ENCODE data around the gene INTS2.

Gene INTS2

DNA sequence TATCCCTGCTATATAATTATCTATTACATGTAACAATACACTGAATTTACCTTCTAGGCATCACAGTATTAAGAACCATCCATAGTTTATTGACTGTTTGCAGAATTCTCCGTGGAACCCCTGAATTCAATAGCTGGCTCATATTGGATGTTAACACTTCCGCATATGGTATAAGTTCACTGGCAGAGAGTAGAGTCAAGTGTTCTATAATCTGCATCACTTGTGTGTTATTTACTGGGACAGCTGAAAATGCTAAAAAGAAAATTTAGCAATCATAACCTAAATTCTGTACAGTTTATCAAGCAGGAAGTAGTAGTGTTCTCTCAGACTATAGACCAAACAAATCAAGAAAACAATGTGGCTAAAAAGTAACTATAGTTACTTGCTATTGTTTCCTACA lies 49.9 kb downstream of the INTS2 start:
- no peak overlapping the region for H3K27ac ChIP-seq (ENCODE audit: low read depth, low read length)
- no peaks in the 10 kb centered on the region for H3K27me3 ChIP-seq (ENCODE audit: control insufficient read depth in 5 of 5, insufficient read depth in 4 of 5, low read length in 5 of 5)
- H3K36me3 ChIP-seq (ENCODE audit: control insufficient read depth in 5 of 5, insufficient read depth in 5 of 5, low read length in 5 of 5) = peaks cover 32 to 63% (median 36%) of the 10 kb centered on the region in 5 donors
- H3K4me3 ChIP-seq (ENCODE audit: low read depth in 1 of 5, low read length in 5 of 5) = no peak overlapping the region
- no peaks in the 10 kb centered on the region for H3K4me1 ChIP-seq (ENCODE audit: control insufficient read depth in 5 of 5, insufficient read depth in 5 of 5, low read length in 5 of 5)
- no peaks in the 10 kb centered on the region for H3K9me3 ChIP-seq (ENCODE audit: control insufficient read depth in 5 of 5, low read length in 5 of 5)
- H3K9ac ChIP-seq (ENCODE audit: low read length in 5 of 5) = no peak overlapping the region

DNA sequence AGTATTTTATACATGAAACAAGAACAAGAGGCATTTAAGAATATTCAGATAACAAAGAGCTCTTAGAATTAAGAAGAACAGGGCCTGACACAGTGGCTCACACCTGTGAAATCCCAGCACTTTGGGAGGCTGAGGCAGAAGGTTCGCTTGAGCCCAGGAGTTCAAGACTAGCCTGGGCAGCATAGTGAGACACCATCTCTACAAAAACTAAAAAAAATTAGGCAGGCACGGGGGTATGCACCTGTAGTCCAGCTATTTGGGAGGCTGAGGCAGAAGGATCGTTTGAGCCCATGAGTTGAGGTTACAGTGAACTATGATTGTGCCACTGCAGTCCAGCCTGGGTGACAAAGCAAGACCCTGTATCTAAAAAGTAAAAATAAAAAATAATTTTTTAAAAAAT lies 52.0 kb downstream of the INTS2 start:
- H3K36me3 ChIP-seq (ENCODE audit: control insufficient read depth in 5 of 5, insufficient read depth in 5 of 5, low read length in 5 of 5) = peaks cover 29 to 58% (median 34%) of the 10 kb centered on the region in 5 donors

GRCh38 chr17:61875285-61875684 lies 52.5 kb downstream of the INTS2 start:
- Histone ChIP-seq H3K36me3 (ENCODE audit: control insufficient read depth in 5 of 5, insufficient read depth in 5 of 5, low read length in 5 of 5) (peaks cover 28 to 59% (median 39%) of the 10 kb centered on the region in 5 donors), H3K27ac (ENCODE audit: low read depth, low read length) (no peak overlapping the region), H3K4me3 (ENCODE audit: low read depth in 1 of 5, low read length in 5 of 5) (no peak overlapping the region), H3K27me3 (ENCODE audit: control insufficient read depth in 5 of 5, insufficient read depth in 4 of 5, low read length in 5 of 5) (no peaks in the 10 kb centered on the region), H3K4me1 (ENCODE audit: control insufficient read depth in 5 of 5, insufficient read depth in 5 of 5, low read length in 5 of 5) (no peaks in the 10 kb centered on the region), H3K9me3 (ENCODE audit: control insufficient read depth in 5 of 5, low read length in 5 of 5) (no peaks in the 10 kb centered on the region), H3K9ac (ENCODE audit: low read length in 5 of 5) (no peak overlapping the region)

More for the DNA sequence above, 52.0 kb downstream of the INTS2 start:
- no peaks in the 10 kb centered on the region for H3K9me3 ChIP-seq (ENCODE audit: control insufficient read depth in 5 of 5, low read length in 5 of 5)
- H3K27ac ChIP-seq (ENCODE audit: low read depth, low read length) = no peak overlapping the region
- no peaks in the 10 kb centered on the region for H3K4me1 ChIP-seq (ENCODE audit: control insufficient read depth in 5 of 5, insufficient read depth in 5 of 5, low read length in 5 of 5)
- no peak overlapping the region for H3K4me3 ChIP-seq (ENCODE audit: low read depth in 1 of 5, low read length in 5 of 5)
- H3K9ac ChIP-seq (ENCODE audit: low read length in 5 of 5) = no peak overlapping the region
- no peaks in the 10 kb centered on the region for H3K27me3 ChIP-seq (ENCODE audit: control insufficient read depth in 5 of 5, insufficient read depth in 4 of 5, low read length in 5 of 5)

GRCh38 chr17:61874075-61874474 lies 53.7 kb downstream of the INTS2 start:
- H3K4me3 ChIP-seq (ENCODE audit: low read depth in 1 of 5, low read length in 5 of 5) = no peak overlapping the region
- H3K27me3 ChIP-seq (ENCODE audit: control insufficient read depth in 5 of 5, insufficient read depth in 4 of 5, low read length in 5 of 5) = no peaks in the 10 kb centered on the region
- peaks cover 31 to 58% (median 47%) of the 10 kb centered on the region in 5 donors for H3K36me3 ChIP-seq (ENCODE audit: control insufficient read depth in 5 of 5, insufficient read depth in 5 of 5, low read length in 5 of 5)
- no peaks in the 10 kb centered on the region for H3K4me1 ChIP-seq (ENCODE audit: control insufficient read depth in 5 of 5, insufficient read depth in 5 of 5, low read length in 5 of 5)
- no peak overlapping the region for H3K9ac ChIP-seq (ENCODE audit: low read length in 5 of 5)
- no peak overlapping the region for H3K27ac ChIP-seq (ENCODE audit: low read depth, low read length)
- no peaks in the 10 kb centered on the region for H3K9me3 ChIP-seq (ENCODE audit: control insufficient read depth in 5 of 5, low read length in 5 of 5)

DNA sequence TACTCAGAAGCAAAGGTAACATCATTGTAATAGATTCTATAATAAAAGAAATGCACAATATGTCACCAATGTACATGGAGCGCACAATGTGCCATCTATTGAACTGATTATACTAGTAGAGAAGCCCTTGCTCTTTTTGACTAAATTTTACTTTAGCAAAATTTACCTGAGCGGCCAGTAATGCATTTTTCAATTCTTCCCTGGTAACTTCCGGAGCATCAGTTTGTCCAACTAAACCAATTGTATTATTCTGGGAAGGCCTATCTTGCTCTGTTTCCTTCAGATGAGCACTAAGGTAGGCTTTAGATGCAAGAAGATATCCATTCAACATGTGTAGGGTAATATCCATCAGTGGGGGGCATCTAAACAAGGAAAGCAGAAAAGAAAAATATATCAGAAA lies 55.7 kb downstream of the INTS2 start:
- no peaks in the 10 kb centered on the region for H3K4me1 ChIP-seq (ENCODE audit: control insufficient read depth in 5 of 5, insufficient read depth in 5 of 5, low read length in 5 of 5)
- peaks cover 30 to 66% (median 48%) of the 10 kb centered on the region in 5 donors for H3K36me3 ChIP-seq (ENCODE audit: control insufficient read depth in 5 of 5, insufficient read depth in 5 of 5, low read length in 5 of 5)
- no peaks in the 10 kb centered on the region for H3K27me3 ChIP-seq (ENCODE audit: control insufficient read depth in 5 of 5, insufficient read depth in 4 of 5, low read length in 5 of 5)
- no peaks in the 10 kb centered on the region for H3K9me3 ChIP-seq (ENCODE audit: control insufficient read depth in 5 of 5, low read length in 5 of 5)
- H3K27ac ChIP-seq (ENCODE audit: low read depth, low read length) = no peak overlapping the region
- H3K4me3 ChIP-seq (ENCODE audit: low read depth in 1 of 5, low read length in 5 of 5) = no peak overlapping the region
- H3K9ac ChIP-seq (ENCODE audit: low read length in 5 of 5) = no peak overlapping the region

GRCh38 chr17:61869138-61869537 lies 58.6 kb downstream of the INTS2 start:
- Histone ChIP-seq H3K4me1 (ENCODE audit: control insufficient read depth in 5 of 5, insufficient read depth in 5 of 5, low read length in 5 of 5) (peaks cover 0 to 2% (median under 1%) of the 10 kb centered on the region in 5 donors), H3K4me3 (ENCODE audit: low read depth in 1 of 5, low read length in 5 of 5) (no peak overlapping the region), H3K27ac (ENCODE audit: low read depth, low read length) (no peak overlapping the region), H3K9ac (ENCODE audit: low read length in 5 of 5) (no peak overlapping the region), H3K27me3 (ENCODE audit: control insufficient read depth in 5 of 5, insufficient read depth in 4 of 5, low read length in 5 of 5) (no peaks in the 10 kb centered on the region), H3K9me3 (ENCODE audit: control insufficient read depth in 5 of 5, low read length in 5 of 5) (no peaks in the 10 kb centered on the region), H3K36me3 (ENCODE audit: control insufficient read depth in 5 of 5, insufficient read depth in 5 of 5, low read length in 5 of 5) (peaks cover 22 to 48% (median 45%) of the 10 kb centered on the region in 5 donors)

- H3K4me1 ChIP-seq (ENCODE audit: control insufficient read depth in 5 of 5, insufficient read depth in 5 of 5, low read length in 5 of 5) = peaks cover 0 to 9% (median 6%) of the 10 kb centered on the region in 5 donors
- H3K36me3 ChIP-seq (ENCODE audit: control insufficient read depth in 5 of 5, insufficient read depth in 5 of 5, low read length in 5 of 5) = peaks cover 19 to 45% (median 40%) of the 10 kb centered on the region in 5 donors
- no peaks in the 10 kb centered on the region for H3K9me3 ChIP-seq (ENCODE audit: control insufficient read depth in 5 of 5, low read length in 5 of 5)
- no peak overlapping the region for H3K9ac ChIP-seq (ENCODE audit: low read length in 5 of 5)
- H3K27ac ChIP-seq (ENCODE audit: low read depth, low read length) = no peak overlapping the region
- no peak overlapping the region for H3K4me3 ChIP-seq (ENCODE audit: low read depth in 1 of 5, low read length in 5 of 5)
- no peaks in the 10 kb centered on the region for H3K27me3 ChIP-seq (ENCODE audit: control insufficient read depth in 5 of 5, insufficient read depth in 4 of 5, low read length in 5 of 5)
Observed at GRCh38 chr17:61868074-61868473, 59.7 kb downstream of the INTS2 start.

- Histone ChIP-seq H3K27ac (ENCODE audit: low read depth, low read length) (no peak overlapping the region), H3K9ac (ENCODE audit: low read length in 5 of 5) (no peak overlapping the region), H3K4me3 (ENCODE audit: low read depth in 1 of 5, low read length in 5 of 5) (no peak overlapping the region), H3K27me3 (ENCODE audit: control insufficient read depth in 5 of 5, insufficient read depth in 4 of 5, low read length in 5 of 5) (no peaks in the 10 kb centered on the region), H3K9me3 (ENCODE audit: control insufficient read depth in 5 of 5, low read length in 5 of 5) (no peaks in the 10 kb centered on the region), H3K36me3 (ENCODE audit: control insufficient read depth in 5 of 5, insufficient read depth in 5 of 5, low read length in 5 of 5) (peaks cover 19 to 42% (median 31%) of the 10 kb centered on the region in 5 donors), H3K4me1 (ENCODE audit: control insufficient read depth in 5 of 5, insufficient read depth in 5 of 5, low read length in 5 of 5) (peaks cover 2 to 14% (median 12%) of the 10 kb centered on the region in 5 donors)
Observed at GRCh38 chr17:61867033-61867432, 60.7 kb downstream of the INTS2 start.

DNA sequence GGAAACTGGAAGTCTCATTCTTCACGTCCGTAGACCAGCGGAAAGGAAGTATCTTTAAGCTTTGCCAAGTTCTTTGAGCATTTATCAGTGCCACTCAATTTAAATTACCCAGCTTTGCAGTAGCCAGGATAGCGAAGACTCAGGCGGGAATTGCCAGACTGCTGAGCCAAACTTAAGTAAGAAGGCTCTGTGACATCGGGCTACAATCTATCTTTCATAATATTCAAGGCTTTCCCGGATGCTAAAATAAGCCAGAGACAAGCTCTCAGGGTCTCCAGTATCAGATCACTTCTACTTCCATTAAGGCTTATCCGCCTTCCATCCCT lies 64.0 kb downstream of the INTS2 start:
- H3K27me3 ChIP-seq (ENCODE audit: control insufficient read depth in 5 of 5, insufficient read depth in 4 of 5, low read length in 5 of 5) = no peaks in the 10 kb centered on the region
- H3K9me3 ChIP-seq (ENCODE audit: control insufficient read depth in 5 of 5, low read length in 5 of 5) = no peaks in the 10 kb centered on the region
- H3K4me1 ChIP-seq (ENCODE audit: control insufficient read depth in 5 of 5, insufficient read depth in 5 of 5, low read length in 5 of 5) = peaks cover 2 to 14% (median 12%) of the 10 kb centered on the region in 5 donors
- H3K9ac ChIP-seq (ENCODE audit: low read length in 5 of 5) = peak overlapping the region; percentile 57 to 95 (median 86)
- peaks cover 0 to 15% (median 8%) of the 10 kb centered on the region in 5 donors for H3K36me3 ChIP-seq (ENCODE audit: control insufficient read depth in 5 of 5, insufficient read depth in 5 of 5, low read length in 5 of 5)
- peak overlapping the region; percentile 85 to 97 (median 94) for H3K4me3 ChIP-seq (ENCODE audit: low read depth in 1 of 5, low read length in 5 of 5)
- peak overlapping the region; percentile 80 for H3K27ac ChIP-seq (ENCODE audit: low read depth, low read length)

DNA sequence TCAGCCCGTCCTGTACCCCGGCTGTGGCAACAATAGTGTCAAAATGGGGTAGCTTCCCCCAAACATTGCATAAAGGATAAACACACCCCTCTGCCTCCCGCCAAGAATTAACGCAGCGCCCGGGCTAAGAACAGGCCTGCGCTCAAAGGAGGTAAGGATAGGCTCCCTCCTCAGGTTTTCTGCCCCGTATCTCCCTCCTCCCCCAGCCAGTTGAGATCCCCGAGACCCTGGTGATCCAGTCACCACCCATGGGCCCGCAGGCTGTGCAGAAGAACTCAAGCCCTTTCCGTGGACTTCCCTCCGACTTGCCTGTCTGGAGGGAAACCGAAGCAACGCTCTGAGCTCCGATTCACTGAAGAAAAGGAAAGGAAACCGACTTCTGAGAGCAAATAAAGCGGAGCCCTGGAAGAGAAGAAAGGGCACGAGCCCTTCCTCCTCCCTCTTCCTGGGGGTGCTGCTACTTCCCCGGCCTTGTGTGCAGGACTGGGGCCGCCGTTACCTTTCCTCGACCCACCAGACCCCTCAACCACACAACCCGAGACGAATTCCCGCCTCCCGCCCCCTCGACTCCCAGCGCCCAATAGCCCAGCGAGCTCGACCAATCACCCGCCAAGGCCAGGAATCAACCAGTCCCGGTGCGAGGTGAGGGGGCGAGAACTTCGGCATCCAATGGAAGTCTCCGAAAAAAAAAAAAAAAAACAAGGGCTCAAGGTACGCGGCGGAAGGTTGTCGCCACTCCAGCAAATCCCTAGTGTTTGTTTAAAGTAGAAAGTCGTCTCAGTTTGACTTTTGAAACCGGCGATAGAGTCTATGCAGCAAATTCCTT lies 64.6 kb downstream of the INTS2 start, which contains the start of gene BRIP1:
Gene BRIP1, minus strand, starts transcription at position 554 of the 826 bp plus-strand sequence. CDS start 1,989 bp downstream, outside the sequence.
- H3K27ac ChIP-seq (ENCODE audit: low read depth, low read length) = peak within 1 kb of the TSS; percentile 80
- peak within 1 kb of the TSS; percentile 82 to 95 (median 86) for H3K9ac ChIP-seq (ENCODE audit: low read length in 5 of 5)

More for the DNA sequence above, 64.6 kb downstream of the INTS2 start, which contains the start of gene BRIP1:
- Histone ChIP-seq H3K4me3 (ENCODE audit: low read depth in 1 of 5, low read length in 5 of 5) (peak within 1 kb of the TSS; percentile 85 to 97 (median 94)), H3K36me3 (ENCODE audit: control insufficient read depth in 5 of 5, insufficient read depth in 5 of 5, low read length in 5 of 5) (peaks cover 0 to 12% (median 7%) of the 10 kb centered on the region in 5 donors), H3K27me3 (ENCODE audit: control insufficient read depth in 5 of 5, insufficient read depth in 4 of 5, low read length in 5 of 5) (no peaks in the 10 kb centered on the region), H3K9me3 (ENCODE audit: control insufficient read depth in 5 of 5, low read length in 5 of 5) (no peaks in the 10 kb centered on the region), H3K4me1 (ENCODE audit: control insufficient read depth in 5 of 5, insufficient read depth in 5 of 5, low read length in 5 of 5) (peaks cover 2 to 14% (median 12%) of the 10 kb centered on the region in 5 donors)
